MG63 (cell line): ENCODE data around the gene ZBTB8A. TPM values are rescaled to one million over a fixed set of nuclear protein-coding genes. Genes with fewer than 3 reads are reported as not detected.

ENCODE experiments used
- total RNA-seq: library from RNA; depleted of rRNA; stranded (reverse); fragments of >200 nt; shearing (Covaris generic); gene quantifications from 2 replicates; pipeline ENCODE4 v1.2.3, GENCODE V29; 2014; ENCODE audit warnings: low replicate concordance; rRNA removed

Gene ZBTB8A
- total RNA-seq, 1 experiment from 2014 or later, result 3.2 TPM

Other genes with a start within 250 kb of the ZBTB8A start
- 88.0 and 98.3 TPM in 2 replicates for gene HDAC1, start 247.3 kb upstream of the ZBTB8A start, total RNA-seq
- gene MARCKSL1, start 203.2 kb upstream of the ZBTB8A start, total RNA-seq, result 12.6 and 19.1 TPM in 2 replicates
- gene FAM229A, start 176.9 kb upstream of the ZBTB8A start, total RNA-seq, result 0.10 TPM in 1 of 2 replicates, not detected in the other
- gene TSSK3, start 176.9 kb upstream of the ZBTB8A start, total RNA-seq, result not detected in 2 replicates
- 35.8 and 52.2 TPM in 2 replicates for gene BSDC1, start 145.0 kb upstream of the ZBTB8A start, total RNA-seq
- not detected in 2 replicates for gene ZBTB8B, start 74.4 kb upstream of the ZBTB8A start, total RNA-seq
- 47.2 and 95.1 TPM in 2 replicates for gene ZBTB8OS, start 111.1 kb downstream of the ZBTB8A start, total RNA-seq
- gene RBBP4, start 111.8 kb downstream of the ZBTB8A start, total RNA-seq, result 141 and 162 TPM in 2 replicates
- gene SYNC, start 163.3 kb downstream of the ZBTB8A start, total RNA-seq, result 50.0 and 51.2 TPM in 2 replicates